ENCODE data around the gene ANKRD39. TPM values are rescaled to one million over a fixed set of nuclear protein-coding genes. Genes with fewer than 3 reads are reported as not detected.

Gene ANKRD39
- total and polyA plus RNA-seq, 2 of the 4 experiments (the other 2 are of a cell fraction): 12.5 to 17.0 TPM

- BruUV-seq (replicated peaks): no TSS peak
- 100% methylated on average over 2 of the region's 6 CpGs; no CpG with 5 or more reads in 1 of the 2 experiments for WGBS, 2 experiments (ENCODE audit: extremely low coverage in 2 of 2, insufficient read length in 1 of 2)
- Histone ChIP-seq H2BK120ac (ENCODE audit: low read depth, low read length) (no peak overlapping the region), H2AK9ac (replicated peaks; ENCODE audit: low read depth, low read length, poor library complexity) (no peak overlapping the region), H3K4ac (ENCODE audit: low read depth, low read length) (no peak overlapping the region), H3K56ac (ENCODE audit: extremely low read depth, insufficient read depth, low read length) (no peak overlapping the region), H3K9me3 (ENCODE audit: control insufficient read depth, insufficient read depth, low read length) (no peaks in the 10 kb centered on the region), H2AFZ (replicated peaks; ENCODE audit: low read length, poor library complexity) (no peak overlapping the region), H3K36me3 (ENCODE audit: control insufficient read depth, insufficient read depth, low read length) (peaks cover 25% of the 10 kb centered on the region), H3K79me1 (ENCODE audit: low read depth in 1 of 2, low read length in 2 of 2) (peaks cover 11 to 26% of the 10 kb centered on the region in 2 experiments), H3K27ac (ENCODE audit: insufficient read depth, low read length) (no peak overlapping the region), H4K91ac (ENCODE audit: insufficient read depth, low read depth, low read length) (no peak overlapping the region), H3K23ac (ENCODE audit: low read depth, low read length) (no peak overlapping the region), H3K14ac (replicated peaks; ENCODE audit: low read depth, low read length) (no peak overlapping the region), H3K9me1 (ENCODE audit: insufficient read depth, low read length) (peaks cover 3% of the 10 kb centered on the region; the same call in 1 of the 2 replicates), H2BK20ac (ENCODE audit: low read depth, low read length) (no peak overlapping the region), H2BK15ac (ENCODE audit: low read depth, low read length) (no peak overlapping the region), H3K27me3 (ENCODE audit: control insufficient read depth, insufficient read depth, low read length) (no peaks in the 10 kb centered on the region), H4K20me1 (ENCODE audit: insufficient read depth, low read length) (no peaks in the 10 kb centered on the region), H3K18ac (ENCODE audit: low read depth, low read length) (no peak overlapping the region), H2BK5ac (ENCODE audit: low read depth, low read length, poor library complexity, severe bottlenecking) (no peak overlapping the region), H3K4me1 (ENCODE audit: control insufficient read depth, insufficient read depth, low read length) (peaks cover 5% of the 10 kb centered on the region), H3K4me3 (ENCODE audit: insufficient read depth, low read depth, low read length) (no peak overlapping the region), H4K5ac (ENCODE audit: low read depth, low read length) (no peak overlapping the region), H3K4me2 (ENCODE audit: low read depth, low read length) (no peak overlapping the region), H2AK5ac (ENCODE audit: low read depth, low read length) (no peak overlapping the region), H4K8ac (ENCODE audit: low read depth in 2 of 2, low read length in 2 of 2) (no peak overlapping the region), H3K9ac (ENCODE audit: low read depth, low read length) (no peak overlapping the region)
- in situ Hi-C loops (cut with MboI; ENCODE audit: low sequenced_read_pairs): loop anchor here (25.0 kb wide), 1 partner anchor 260 kb away; the partner anchor contains the start of gene ANKRD36
- TF ChIP-seq POLR2A (IDR thresholded peaks at IDR 0.05; ENCODE audit: low read depth, low read length) (no peak), CTCF (conservative IDR thresholded peaks at IDR 0.05; ENCODE audit: low read depth, low read length) (no peak), MXI1 (IDR thresholded peaks at IDR 0.05; ENCODE audit: borderline replicate concordance, low read depth, low read length) (no peak), MAFK (IDR thresholded peaks at IDR 0.05; ENCODE audit: low read depth, low read length) (no peak), CHD1 (IDR thresholded peaks at IDR 0.05; ENCODE audit: low read depth, low read length) (no peak), MAZ (IDR thresholded peaks at IDR 0.05; ENCODE audit: borderline replicate concordance, low read depth, low read length) (no peak), USF2 (IDR thresholded peaks at IDR 0.05; ENCODE audit: low read depth, low read length) (no peak), BHLHE40 (IDR thresholded peaks at IDR 0.05; ENCODE audit: low read depth, low read length) (no peak), ELK1 (IDR thresholded peaks at IDR 0.05; ENCODE audit: borderline replicate concordance, low read depth, low read length) (no peak), CEBPB (IDR thresholded peaks at IDR 0.05; ENCODE audit: low read depth, low read length) (no peak), RFX5 (IDR thresholded peaks at IDR 0.05; ENCODE audit: low read depth, low read length) (no peak), NFE2L2 (IDR thresholded peaks at IDR 0.05; ENCODE audit: low read depth, low read length) (no peak), RCOR1 (IDR thresholded peaks at IDR 0.05; ENCODE audit: insufficient replicate concordance, low read length) (no peak), RAD21 (IDR thresholded peaks at IDR 0.05; ENCODE audit: low read length) (no peak), FOS (IDR thresholded peaks at IDR 0.05; ENCODE audit: low read depth, low read length) (no peak), SMC3 (IDR thresholded peaks at IDR 0.05; ENCODE audit: low read depth, low read length) (no peak)
- ChIA-PET POLR2A (ENCODE audit: unreplicated experiment) (no interaction called here), CTCF (no interaction called here)
- dilution Hi-C loops (cut with HindIII; ENCODE audit: low sequenced_read_pairs, unreplicated experiment): no loop called here
- intact Hi-C loops (cut with micrococcal nuclease): no loop called here
- DNase-seq (no peak), ATAC-seq (ENCODE audit: low read depth) (no peak)
Measured at GRCh38 chr2:96852667-96853066, 5.1 kb downstream of the ANKRD39 start.

Measured in IMR-90 (cell line).